ENCODE data around the gene COL9A3. TPM values are rescaled to one million over a fixed set of nuclear protein-coding genes. Genes with fewer than 3 reads are reported as not detected.
A peak's percentile ranks its signal among the peaks of the same experiment; 100 is the strongest.

COL9A3 gene
- total RNA-seq, 1 donor from 2014 or later: 10.5 TPM

GRCh38 chr20:62769346-62770071 lies 47.3 kb upstream of the COL9A3 start:
- no peak overlapping the region for H3K4me2 ChIP-seq
- no peak overlapping the region for H3K9ac ChIP-seq
- H3K79me2 ChIP-seq (ENCODE audit: low read depth): no peaks in the 10 kb centered on the region
- H2AFZ ChIP-seq (replicated peaks): no peak overlapping the region
- no peak overlapping the region for H3K4me3 ChIP-seq
- H4K20me1 ChIP-seq (ENCODE audit: low read depth): no peaks in the 10 kb centered on the region
- TF ChIP-seq EZH2phosphoT487 (IDR thresholded peaks at IDR 0.05) (no peak), EZH2 (IDR thresholded peaks at IDR 0.05) (no peak), CTCF (IDR thresholded peaks at IDR 0.05) (no peak)
- peak overlapping the region; percentile 5 for H3K4me3 Mint-ChIP-seq
- H3K9me3 ChIP-seq (ENCODE audit: low read depth): no peaks in the 10 kb centered on the region
- peaks cover 51% of the 10 kb centered on the region for H3K4me1 Mint-ChIP-seq
- H3K9me3 Mint-ChIP-seq: no peaks in the 10 kb centered on the region
- DNase-seq (ENCODE audit: low spot score): no peak
- peaks cover 12% of the 10 kb centered on the region for H3K27me3 Mint-ChIP-seq (ENCODE audit: insufficient read depth, low read depth)
- no peak overlapping the region for H3K27ac ChIP-seq
- H3K4me1 ChIP-seq: peaks cover 9% of the 10 kb centered on the region
- no peaks in the 10 kb centered on the region for H3F3A ChIP-seq (ENCODE audit: low read depth)
- H3K27ac Mint-ChIP-seq: peak overlapping the region; percentile 70
- H3K36me3 Mint-ChIP-seq: no peaks in the 10 kb centered on the region
- H3K27me3 ChIP-seq: no peaks in the 10 kb centered on the region
- no peaks in the 10 kb centered on the region for H3K36me3 ChIP-seq

GRCh38 chr20:62770111-62770910 lies 46.5 kb upstream of the COL9A3 start:
- Mint-ChIP-seq H3K27ac (no peak overlapping the region), H3K4me3 (no peak overlapping the region), H3K4me1 (peaks cover 54% of the 10 kb centered on the region), H3K36me3 (no peaks in the 10 kb centered on the region), H3K9me3 (no peaks in the 10 kb centered on the region), H3K27me3 (ENCODE audit: insufficient read depth, low read depth) (peaks cover 14% of the 10 kb centered on the region)
- no peaks in the 10 kb centered on the region for H3K36me3 ChIP-seq
- no peaks in the 10 kb centered on the region for H3F3A ChIP-seq (ENCODE audit: low read depth)
- no peak overlapping the region for H2AFZ ChIP-seq (replicated peaks)
- no peak overlapping the region for H3K4me3 ChIP-seq
- TF ChIP-seq EZH2 (IDR thresholded peaks at IDR 0.05) (no peak), CTCF (IDR thresholded peaks at IDR 0.05) (no peak), EZH2phosphoT487 (IDR thresholded peaks at IDR 0.05) (no peak)
- DNase-seq (ENCODE audit: low spot score): no peak
- H4K20me1 ChIP-seq (ENCODE audit: low read depth): no peaks in the 10 kb centered on the region
- H3K9me3 ChIP-seq (ENCODE audit: low read depth): no peaks in the 10 kb centered on the region
- no peak overlapping the region for H3K27ac ChIP-seq
- H3K4me1 ChIP-seq: peaks cover 9% of the 10 kb centered on the region
- H3K79me2 ChIP-seq (ENCODE audit: low read depth): no peaks in the 10 kb centered on the region
- no peaks in the 10 kb centered on the region for H3K27me3 ChIP-seq
- no peak overlapping the region for H3K4me2 ChIP-seq
- H3K9ac ChIP-seq: no peak overlapping the region

- Mint-ChIP-seq H3K36me3 (no peaks in the 10 kb centered on the region), H3K4me3 (no peak overlapping the region)
These were observed 45.9 kb upstream of the COL9A3 start for GRCh38 chr20:62770916-62771315.

More at GRCh38 chr20:62770916-62771315, 45.9 kb upstream of the COL9A3 start:
- Mint-ChIP-seq H3K27me3 (ENCODE audit: insufficient read depth, low read depth) (peaks cover 14% of the 10 kb centered on the region), H3K27ac (no peak overlapping the region), H3K9me3 (no peaks in the 10 kb centered on the region), H3K4me1 (peaks cover 57% of the 10 kb centered on the region)
- Histone ChIP-seq H3K9me3 (ENCODE audit: low read depth) (no peaks in the 10 kb centered on the region), H3K79me2 (ENCODE audit: low read depth) (no peaks in the 10 kb centered on the region), H3K27me3 (no peaks in the 10 kb centered on the region), H3K4me1 (peaks cover 9% of the 10 kb centered on the region), H3K27ac (no peak overlapping the region), H3K9ac (no peak overlapping the region), H3K36me3 (no peaks in the 10 kb centered on the region), H3F3A (ENCODE audit: low read depth) (no peaks in the 10 kb centered on the region), H3K4me2 (no peak overlapping the region), H2AFZ (replicated peaks) (no peak overlapping the region), H3K4me3 (no peak overlapping the region), H4K20me1 (ENCODE audit: low read depth) (no peaks in the 10 kb centered on the region)
- no peak for DNase-seq (ENCODE audit: low spot score)
- TF ChIP-seq CTCF (IDR thresholded peaks at IDR 0.05) (no peak), EZH2phosphoT487 (IDR thresholded peaks at IDR 0.05) (no peak), EZH2 (IDR thresholded peaks at IDR 0.05) (no peak)

Measured in neural progenitor cell (in vitro differentiated cells).